Measurements from ENCODE around the gene CCDC70.

Gene CCDC70

DNA sequence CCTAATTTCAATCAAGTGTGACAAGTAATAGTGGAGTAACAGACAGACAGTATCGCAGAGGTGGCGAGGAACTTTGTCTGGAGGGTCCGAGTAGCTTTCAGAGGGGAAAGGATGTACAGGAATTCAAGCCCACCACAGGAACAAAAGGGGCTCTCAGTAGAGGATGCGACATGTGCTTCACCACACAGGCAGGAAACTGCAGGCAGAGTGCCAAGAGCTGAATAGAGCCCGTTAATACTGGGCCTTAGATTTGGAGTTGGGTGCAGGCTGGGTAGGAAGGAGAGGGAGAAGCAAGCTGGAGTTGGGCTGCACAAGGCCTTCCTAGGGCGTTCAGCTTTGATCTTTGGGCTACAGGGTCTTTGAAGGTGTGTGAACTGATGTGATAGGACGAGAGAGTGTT, 1.2 kb downstream of the CCDC70 start:
- no peak for DNase-seq (ENCODE audit: low read depth in 2 of 2)

DNA sequence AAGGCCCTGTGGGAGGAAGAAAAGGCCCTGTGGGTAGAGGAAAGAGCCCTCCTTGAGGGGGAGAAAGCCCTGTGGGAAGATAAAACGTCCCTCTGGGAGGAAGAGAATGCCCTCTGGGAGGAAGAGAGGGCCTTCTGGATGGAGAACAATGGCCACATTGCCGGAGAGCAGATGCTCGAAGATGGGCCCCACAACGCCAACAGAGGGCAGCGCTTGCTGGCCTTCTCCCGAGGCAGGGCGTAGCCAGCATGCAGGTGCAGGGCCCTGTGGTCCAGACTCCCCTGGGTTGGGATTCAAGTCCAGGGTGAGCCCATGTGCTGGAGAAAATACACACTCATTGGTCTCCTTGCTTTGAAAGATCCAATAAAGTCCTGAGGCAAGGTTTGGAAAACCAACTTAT, 4.1 kb downstream of the CCDC70 start:
- no peak for DNase-seq (ENCODE audit: low read depth in 2 of 2)

DNA sequence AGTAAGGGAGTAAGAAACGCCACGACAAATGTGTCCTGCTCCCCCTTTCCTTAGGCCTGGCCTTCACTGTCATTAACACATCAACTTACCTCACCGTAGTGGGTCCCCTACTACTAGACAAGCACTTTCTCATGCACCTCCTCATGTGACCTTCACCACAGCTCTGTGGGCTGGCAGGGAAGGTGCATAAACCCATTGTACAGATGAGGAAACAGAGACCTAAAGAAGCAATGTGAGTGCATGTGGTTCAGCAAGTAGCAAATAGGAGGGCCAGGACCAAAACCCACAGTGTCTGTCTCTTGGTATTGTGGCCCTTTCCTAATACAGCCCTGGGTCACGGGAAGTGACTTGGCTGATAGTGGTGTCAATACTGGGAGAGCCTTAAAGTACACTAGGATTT, 5.3 kb downstream of the CCDC70 start:
- DNase-seq (ENCODE audit: low read depth in 2 of 2), result no peak

DNA sequence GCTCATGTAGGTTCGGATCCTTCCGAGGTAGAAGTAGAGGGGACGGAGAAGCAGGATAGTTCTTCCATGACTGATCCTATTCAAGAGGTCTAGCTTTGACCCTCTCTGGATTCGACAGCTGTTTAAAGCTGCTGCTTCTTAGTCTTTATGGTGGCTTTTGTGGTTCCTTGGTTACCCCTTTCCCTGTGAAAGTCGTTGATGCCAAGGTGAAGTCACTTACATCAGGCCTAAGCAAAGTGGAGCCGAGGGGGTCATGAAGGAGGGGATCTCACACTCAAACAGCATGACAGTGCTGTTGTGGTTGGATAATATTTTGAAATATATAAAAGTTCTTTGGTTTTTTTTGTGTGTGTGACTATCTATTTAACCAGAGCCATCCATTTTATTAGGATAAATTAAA, 8.1 kb downstream of the CCDC70 start:
- DNase-seq (ENCODE audit: low read depth in 2 of 2), result no peak

DNA sequence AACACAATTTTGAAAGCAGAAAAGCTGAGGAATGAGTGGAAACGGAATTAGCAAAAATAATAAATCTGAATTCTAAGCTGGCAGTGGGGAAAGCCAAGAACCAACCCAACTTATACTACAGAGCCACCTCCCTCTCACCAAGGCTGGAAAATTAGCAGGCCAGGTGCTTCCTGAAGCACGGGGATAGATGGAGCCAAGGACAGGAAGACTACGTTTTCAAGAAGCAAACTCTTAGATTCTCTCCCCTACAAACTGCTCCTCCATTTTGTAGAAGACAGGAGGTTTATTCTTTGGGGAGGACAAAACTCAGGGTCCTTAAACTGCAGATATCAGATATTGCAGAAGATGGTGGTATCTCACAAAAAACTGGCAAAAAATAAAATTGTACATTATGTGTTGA, 8.8 kb downstream of the CCDC70 start:
- no peak for DNase-seq (ENCODE audit: low read depth in 2 of 2)

DNA sequence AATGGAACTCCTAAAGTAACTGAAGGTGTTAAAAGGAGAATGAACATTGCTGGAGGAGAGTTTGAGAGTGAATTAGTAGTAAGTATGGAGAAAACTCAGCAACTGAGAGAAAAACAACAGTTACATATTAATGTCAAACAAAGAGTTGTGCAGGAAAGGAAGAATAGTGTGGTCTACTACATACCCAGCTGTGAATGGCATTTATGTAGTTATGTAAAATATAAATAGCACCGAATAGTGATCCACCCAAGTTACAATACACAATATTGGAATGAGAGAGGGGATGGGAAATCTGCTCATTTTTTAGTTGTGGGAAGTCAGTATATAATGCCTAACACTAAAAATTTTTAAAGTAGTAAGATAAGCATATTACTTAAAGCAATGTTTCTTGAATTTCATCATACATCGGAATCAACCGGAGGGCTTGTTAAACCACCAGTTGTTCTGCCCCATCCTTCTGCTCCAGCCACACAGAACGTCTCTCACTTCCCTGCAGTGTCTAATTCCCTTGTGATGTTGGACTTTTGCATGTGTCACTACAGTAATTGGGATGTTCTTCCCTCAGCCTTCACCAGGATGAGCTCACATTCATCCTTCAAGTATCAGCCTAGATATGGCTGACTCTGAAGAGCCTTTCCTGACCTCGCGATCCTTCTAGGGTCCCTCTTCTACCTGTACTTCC, 11.5 kb downstream of the CCDC70 start:
- no peak for DNase-seq (ENCODE audit: low read depth in 2 of 2)

DNA sequence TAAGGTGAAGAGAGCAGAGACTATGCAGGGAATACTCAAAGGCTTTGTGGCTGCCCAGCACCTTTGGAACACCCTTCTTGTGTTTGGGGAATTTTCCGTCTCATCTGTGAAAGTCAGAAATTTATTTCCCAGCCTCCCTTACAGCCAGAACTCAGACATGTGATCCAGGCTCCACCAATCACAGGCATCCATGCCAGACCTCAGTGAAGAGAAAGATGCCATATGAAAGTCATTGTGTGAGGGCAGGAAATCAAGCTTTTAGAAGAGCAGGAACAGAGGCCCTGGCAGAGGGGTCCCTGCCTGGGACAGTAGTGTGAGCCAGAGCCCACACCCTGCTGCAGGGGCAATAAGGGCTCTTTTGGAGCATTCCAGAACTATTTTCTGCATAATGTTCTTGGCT, 12.1 kb downstream of the CCDC70 start:
- no peak for DNase-seq (ENCODE audit: low read depth in 2 of 2)

DNA sequence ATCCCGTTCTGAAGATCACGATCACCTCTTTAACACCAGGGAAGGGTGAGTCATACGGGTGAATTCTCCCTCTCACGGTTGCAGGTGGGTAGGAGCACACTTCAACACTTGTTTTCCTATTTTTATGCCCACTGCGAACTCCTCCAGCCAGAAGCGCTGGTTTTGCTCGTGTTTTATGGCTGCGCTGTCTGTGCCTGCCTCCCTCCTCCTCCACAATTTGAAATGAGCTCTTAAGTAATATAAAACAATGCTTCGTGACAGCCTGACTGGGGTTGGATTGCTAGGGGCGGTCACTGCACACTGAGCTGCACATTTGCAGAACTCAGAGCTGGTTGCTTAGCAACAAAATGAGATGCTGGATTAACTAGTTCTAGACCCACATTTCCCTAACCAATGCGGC, 12.9 kb downstream of the CCDC70 start:
- no peak for DNase-seq (ENCODE audit: low read depth in 2 of 2)

DNA sequence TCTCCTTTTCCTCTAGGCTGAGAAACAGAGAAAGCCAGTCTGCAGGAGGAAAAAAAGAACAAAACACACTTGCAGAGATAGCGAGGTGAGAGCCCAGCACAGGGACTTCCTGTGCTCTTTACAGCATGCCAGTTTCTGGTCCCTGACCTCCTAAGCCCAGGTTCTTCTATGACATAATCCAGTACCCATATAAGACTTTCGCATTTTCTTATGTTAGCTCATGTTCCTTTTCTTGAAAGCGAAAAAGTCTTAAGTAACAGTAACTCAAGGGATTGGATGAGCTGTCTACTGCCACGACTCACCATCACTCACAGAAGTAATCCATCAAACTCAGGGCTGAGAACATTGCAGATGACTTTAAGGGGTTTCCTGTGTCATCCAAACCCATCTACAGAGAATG, 17.4 kb downstream of the CCDC70 start:
- DNase-seq (ENCODE audit: low read depth in 2 of 2), result no peak

DNA sequence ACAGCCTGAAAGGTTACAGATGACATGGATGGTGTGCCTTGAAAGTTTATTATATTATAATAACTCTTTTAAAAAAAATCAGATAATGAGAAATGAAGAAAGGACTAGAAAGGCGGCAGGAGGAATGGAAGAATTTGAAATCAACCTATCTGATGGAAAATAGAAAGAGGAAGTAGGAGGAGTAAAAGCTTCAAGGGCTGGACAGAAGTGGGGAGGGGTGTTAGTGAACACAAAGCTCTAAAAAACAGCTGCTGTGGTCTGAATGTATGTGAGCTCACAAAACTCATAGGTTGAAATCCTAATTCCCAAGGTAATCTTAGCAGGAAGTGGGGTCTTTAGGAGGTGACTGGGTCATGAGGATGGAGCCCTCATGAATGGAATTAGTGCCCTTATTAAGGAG, 19.5 kb downstream of the CCDC70 start:
- no peak for DNase-seq (ENCODE audit: low read depth in 2 of 2)

DNA sequence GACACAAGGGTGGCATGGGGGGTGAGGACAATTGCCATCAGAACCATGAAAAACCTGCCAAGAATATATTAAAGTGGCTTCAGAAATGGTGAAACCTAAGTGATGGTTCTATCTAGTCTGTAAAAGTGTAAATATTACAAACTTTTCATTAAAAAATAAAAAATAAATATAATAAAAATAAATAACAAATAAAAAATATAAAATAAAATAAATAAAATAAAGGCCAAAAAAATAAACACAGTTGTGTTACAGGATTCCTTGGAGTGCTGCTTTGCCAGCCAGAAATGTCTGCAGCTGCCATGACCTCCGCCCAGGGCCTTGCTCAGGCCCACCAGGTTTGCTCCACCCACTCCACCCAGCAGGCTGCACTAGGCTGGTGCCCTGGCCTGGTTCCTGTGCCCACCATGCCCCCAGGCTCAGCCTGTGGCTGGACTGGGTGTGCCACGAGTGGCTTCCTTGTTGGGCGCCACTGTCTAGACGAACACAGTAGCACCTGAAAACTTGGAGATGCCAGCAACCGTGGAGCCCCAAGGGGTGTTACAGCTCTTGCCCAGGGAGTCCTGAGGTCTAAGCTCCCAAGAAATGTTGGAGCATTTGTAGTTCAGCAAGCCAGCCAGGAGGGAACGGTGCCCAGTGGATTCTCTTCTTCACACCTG, 20.9 kb downstream of the CCDC70 start:
- DNase-seq (ENCODE audit: low read depth in 2 of 2), result no peak

DNA sequence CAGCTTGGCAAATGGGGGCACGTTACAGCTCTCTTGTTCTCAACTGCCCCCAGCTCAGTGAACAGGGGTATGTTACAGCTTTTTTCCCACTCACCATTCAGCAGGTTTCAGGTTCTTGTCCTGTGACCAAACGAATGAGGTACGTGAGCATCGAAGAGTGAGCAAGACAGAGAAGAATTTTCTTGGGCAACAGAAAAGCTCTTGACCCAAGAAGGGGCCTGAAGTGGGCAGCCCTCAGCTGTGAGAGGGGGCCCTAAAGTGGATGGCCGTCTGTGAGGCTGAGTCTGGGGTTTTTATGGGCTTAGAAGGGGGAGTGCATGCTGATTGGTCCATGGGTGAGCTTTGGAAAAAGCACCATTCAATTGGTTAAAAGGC, 21.4 kb downstream of the CCDC70 start:
- no peak for DNase-seq (ENCODE audit: low read depth in 2 of 2)

DNA sequence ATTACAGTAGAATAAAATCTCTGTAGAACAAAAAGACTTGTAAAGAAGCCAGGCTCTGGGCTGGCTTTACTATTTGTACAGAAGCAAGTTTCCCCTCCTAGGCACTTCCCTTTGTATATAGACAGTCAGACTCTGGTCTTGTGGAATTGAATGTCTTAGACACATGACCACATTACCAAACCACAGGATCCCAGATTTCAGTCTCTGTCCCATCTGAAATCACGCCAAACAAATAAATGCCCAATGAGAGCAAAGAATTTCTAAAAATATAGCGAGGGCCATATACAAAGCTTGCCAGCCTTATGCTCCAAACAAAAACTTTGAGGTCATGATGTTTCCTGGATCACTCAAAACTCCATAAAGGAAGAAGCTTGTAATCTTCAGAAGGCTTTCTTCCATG, 23.9 kb downstream of the CCDC70 start:
- no peak for DNase-seq (ENCODE audit: low read depth in 2 of 2)

DNA sequence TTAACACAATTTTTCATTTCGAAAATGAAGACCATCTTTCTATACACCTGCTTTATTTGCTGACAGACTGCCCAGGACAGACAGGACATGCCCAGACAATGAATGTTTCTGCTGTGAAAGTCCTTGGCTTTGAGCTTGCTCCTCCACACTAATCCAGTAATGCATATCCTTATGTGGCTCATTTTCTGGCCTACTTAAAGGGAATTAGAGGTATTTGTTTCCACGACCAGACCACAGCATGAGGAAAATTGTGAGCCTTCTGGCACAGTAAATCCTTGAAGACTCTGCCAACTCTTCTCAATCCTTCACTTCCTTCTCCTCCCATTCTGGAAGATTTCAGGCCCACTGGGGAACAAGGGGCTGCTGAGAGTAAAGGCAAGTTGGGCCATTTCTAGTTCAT, 25.7 kb downstream of the CCDC70 start:
- no peak for DNase-seq (ENCODE audit: low read depth in 2 of 2)

DNA sequence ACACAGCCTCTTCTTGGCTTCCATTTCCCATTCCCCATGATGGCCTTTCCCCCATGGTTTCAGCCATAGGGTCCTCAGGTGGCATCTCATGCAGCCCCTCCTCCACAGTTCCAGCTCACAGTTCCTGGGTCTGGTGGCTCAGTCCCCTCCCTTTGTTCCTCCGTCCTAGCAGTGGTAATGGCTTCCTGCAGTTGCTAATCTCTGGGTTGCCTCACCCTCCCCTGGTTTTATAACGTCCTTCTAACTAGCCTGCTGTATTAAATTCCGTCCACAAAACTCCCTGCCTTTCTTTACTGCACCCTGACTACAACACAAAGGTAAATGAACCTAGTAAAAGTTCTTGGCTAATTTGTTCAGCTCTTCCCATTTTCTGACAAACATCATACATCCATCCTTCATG, 30.9 kb downstream of the CCDC70 start:
- no peak for DNase-seq (ENCODE audit: low read depth in 2 of 2)

DNA sequence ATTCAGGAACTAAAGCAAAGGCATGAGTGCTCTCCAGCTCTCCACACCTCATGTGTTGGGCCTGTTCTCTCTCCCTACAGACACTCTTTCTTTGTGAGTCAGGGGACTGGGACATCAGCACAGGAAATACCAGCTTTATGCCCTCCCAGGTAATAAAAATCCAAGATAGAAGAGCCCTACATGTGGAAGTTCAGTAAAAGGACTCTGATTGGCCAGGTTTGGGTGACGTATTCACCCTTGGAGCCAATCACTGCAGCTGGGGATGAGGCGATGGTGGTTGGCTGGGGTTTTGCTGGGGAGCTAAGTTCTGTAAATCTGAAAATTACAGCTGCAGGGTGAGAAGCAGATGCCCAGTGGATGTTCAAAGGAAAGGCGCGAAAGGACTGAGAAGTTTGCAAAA, 32.5 kb downstream of the CCDC70 start:
- no peak for DNase-seq (ENCODE audit: low read depth in 2 of 2)

DNA sequence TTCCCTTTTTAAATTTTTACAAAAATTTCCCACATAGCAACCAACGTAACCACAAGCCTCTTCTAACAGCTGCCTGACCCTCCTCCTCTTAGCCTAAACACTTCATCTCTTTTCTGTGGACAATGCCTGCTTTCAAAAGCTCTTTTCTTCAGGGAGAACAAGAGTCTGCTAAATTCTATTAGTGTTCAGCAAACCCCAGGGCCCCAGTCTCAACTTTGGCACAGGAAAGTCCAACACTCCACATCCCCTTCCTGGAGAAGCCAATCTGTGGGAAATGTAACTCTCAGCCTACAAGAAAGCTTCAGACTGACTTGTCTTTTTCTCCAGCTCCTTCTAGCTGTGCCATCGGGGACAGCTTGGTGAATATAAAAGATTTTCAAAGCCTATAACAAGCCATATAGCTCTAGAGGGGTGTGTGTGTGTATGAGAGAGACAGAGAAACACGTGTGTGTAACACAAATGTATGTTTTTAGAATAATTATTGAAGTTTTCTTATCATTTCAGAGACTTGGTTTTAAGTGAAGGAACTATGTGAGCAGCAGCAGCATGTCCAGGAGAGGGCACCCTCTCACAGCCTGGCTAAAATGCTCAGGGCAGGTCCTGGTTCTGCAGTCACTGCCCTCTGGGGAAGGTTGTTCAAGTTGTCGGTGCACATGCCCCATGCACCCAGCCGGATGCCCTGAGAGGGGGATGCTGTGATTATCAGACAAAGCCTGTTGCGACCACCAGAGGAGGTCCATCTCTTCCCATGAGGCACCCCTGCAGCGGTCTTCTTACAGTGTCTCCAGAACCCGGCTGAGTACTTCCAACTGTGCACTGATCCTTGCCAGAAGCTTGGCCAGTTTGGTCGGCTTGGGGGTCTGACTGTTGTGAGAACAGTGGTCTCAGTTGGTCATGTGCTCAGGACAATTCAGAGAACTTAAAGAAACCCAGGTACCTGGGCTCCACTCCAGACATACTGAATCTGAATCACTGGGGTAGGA, 34.4 kb downstream of the CCDC70 start:
- DNase-seq (ENCODE audit: low read depth in 2 of 2), result peak in 1 of 2 donors; percentile 12

DNA sequence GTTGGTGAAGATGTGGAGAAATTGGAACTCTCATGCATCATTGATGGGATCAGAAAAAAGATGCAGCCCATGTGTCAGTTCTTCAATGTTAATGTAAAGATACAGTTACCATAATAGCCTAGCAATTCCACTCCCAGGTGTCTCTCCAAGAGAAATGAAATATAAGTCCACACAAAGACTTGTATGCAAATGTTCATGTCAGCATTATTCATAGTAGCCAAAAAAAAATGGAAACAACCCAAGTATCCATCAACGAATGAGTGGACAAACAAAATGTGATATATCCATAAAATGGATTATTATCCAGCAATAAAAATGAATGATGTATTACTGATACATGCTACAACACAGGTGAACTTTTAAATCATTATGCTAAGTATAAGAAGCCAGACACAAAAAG, 38.7 kb downstream of the CCDC70 start:
- no peak for DNase-seq (ENCODE audit: low read depth in 2 of 2)

DNA sequence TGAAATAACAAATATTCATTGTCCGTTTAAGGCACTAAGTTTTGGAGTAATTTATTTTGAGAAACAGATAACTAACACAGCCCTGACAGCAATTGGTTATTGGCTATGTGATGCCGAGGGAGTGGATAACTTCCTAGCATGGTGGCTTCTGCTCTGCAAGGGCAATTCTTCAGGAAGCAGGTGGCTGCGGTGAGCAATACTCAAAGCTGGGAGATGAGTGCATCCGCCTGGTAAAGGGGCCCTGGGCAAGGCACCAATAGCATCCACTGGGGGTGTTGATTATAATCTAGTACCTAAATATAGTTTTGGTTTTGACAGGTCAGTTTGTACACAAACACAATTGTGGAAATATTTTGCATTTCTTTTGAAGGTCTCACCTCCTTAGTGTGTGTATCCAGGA, 41.0 kb downstream of the CCDC70 start:
- DNase-seq (ENCODE audit: low read depth in 2 of 2), result no peak

DNA sequence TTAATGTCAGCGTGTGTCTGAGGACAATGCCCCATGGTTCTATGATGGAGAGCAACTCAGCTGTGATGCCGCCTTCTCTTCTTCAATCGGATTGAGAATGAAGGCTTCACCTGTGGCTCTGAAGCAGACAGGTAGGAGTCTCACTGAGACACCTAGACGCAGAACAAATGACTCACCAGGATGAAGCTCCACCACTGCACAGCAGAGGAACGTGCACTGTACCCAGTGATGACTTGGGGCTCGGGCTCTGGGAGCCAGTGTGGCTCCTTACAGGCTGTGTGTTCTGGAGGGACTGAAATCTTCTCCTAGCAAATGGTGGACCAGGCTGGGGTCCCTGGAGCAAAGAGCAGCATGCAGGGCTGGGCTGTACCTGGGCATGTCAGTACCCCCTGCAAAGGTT, 44.0 kb downstream of the CCDC70 start:
- no peak for DNase-seq (ENCODE audit: low read depth in 2 of 2)

DNA sequence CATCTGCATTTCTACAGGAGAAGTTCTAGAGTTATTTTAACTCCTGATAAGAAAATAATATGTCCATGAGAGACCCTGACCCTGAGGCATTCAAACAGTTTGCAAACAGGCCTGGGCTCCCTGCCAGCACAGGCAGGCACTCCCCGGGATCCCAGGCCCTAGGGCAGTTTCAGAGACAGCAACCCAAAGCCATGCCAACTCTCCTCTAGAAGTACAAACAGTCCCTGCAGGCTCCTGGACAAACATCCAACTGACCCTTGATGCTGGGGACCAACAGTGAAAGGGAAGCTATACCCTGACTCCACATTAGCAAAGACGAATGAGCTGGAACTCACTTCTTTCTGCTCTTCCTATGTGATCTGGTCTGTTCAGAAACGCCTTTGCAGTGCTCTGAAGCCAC, 44.8 kb downstream of the CCDC70 start:
- DNase-seq (ENCODE audit: low read depth in 2 of 2), result no peak

DNA sequence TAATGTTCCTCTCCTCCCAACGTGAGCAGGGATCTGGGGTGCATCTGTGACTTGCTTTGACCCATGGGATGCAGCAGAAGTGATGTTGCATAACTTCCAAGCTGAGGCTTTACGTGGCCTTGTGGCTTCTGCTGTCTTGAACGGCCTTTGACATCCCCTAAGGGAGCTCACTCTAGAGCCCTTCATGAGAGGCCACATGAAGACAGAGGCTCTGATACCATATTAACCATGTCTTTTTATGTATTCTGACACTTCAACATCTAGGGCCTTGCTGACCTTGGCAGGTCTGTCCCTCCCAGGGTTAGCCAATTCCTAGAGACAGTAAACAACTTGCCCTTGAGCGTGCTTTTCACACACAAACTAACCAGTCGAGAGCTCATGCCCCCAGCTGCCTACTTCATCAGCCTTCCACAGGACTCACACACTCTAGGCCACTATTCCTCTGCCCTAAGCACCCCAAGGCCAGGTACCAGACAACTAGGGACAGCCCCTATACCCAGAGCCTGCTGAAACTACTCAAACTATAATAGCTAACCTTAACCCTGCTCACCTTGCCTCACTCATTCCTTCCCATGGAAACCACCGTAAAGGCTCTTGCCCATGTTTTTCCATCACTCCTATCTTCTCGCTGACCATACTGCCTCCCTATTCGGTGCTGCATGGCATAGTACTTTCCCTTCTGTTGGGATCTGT, 45.4 kb downstream of the CCDC70 start:
- DNase-seq (ENCODE audit: low read depth in 2 of 2), result no peak
